ENCODE results near the gene DCLRE1C.
"Not testable (repeated sequence)": the region's sequence is repeated elsewhere in the genome, so short reads cannot be mapped to it uniquely, and the experiment has no call there.

GRCh38 chr10:14942950-14943338 is 11.0 kb downstream of the DCLRE1C start:
- not testable (repeated sequence) for TF ChIP-seq CTBP1 (IDR thresholded peaks at IDR 0.05; ENCODE audit: borderline replicate concordance); LEF1 (IDR thresholded peaks at IDR 0.05; ENCODE audit: borderline replicate concordance); ARNT (IDR thresholded peaks at IDR 0.05); SUZ12 (IDR thresholded peaks at IDR 0.05)

Measured in HEK293T (cell line).